Chondrocyte (in vitro differentiated cells): Measurements from ENCODE around the gene TSPO2. TPM values are rescaled to one million over a fixed set of nuclear protein-coding genes. Genes with fewer than 3 reads are reported as not detected.

Source experiments
- DNase-seq: peaks from one replicate; pipeline ENCODE4 v3.0.0; 2021; ENCODE audit warnings: mixed read lengths, low spot score
- H3K27ac Mint-ChIP-seq: one replicate; pipeline ENCODE4 v1.8.0; 2021; ENCODE audit warnings: mild to moderate bottlenecking, moderate library complexity, mixed read lengths; ENCODE audit not compliant: unreplicated experiment
- H3K27me3 Mint-ChIP-seq: 2 replicates; pipeline ENCODE4 v1.8.0; 2021; ENCODE audit warnings: low read depth, mixed read lengths
- H3K36me3 Mint-ChIP-seq: 2 replicates; pipeline ENCODE4 v1.8.0; 2021; ENCODE audit warnings: low read depth, mixed read lengths
- H3K4me1 Mint-ChIP-seq: 2 replicates; pipeline ENCODE4 v1.8.0; 2021; ENCODE audit warnings: low read depth, mild to moderate bottlenecking, mixed read lengths
- H3K4me3 Mint-ChIP-seq: one replicate; pipeline ENCODE4 v1.8.0; 2021; ENCODE audit warnings: mild to moderate bottlenecking, moderate library complexity, mixed read lengths; ENCODE audit not compliant: unreplicated experiment
- H3K9me3 Mint-ChIP-seq: 2 replicates; pipeline ENCODE4 v1.8.0; 2021; ENCODE audit warnings: low read depth, mixed read lengths
- CTCF ChIP-seq: fragments of 200-600 bp; sonication (generic); IDR thresholded peaks from 2 replicates; pipeline ENCODE4 v1.5.0; 2021; ENCODE audit warnings: antibody characterized with exemption, mild to moderate bottlenecking, moderate library complexity
- total RNA-seq: library from RNA; stranded (reverse); gene quantifications from 3 replicates; pipeline ENCODE4 v1.2.1, GENCODE V29; 2021

Gene TSPO2
- total RNA-seq, 1 donor from 2014 or later = not detected

GRCh38 chr6:41051873-41052272 lies 9.6 kb downstream of the TSPO2 start:
- TF ChIP-seq CTCF = no peak
- no peak overlapping the region for H3K4me3 Mint-ChIP-seq

GRCh38 chr6:41053041-41053440 lies 10.8 kb downstream of the TSPO2 start, which contains the start of gene APOBEC2:
APOBEC2 (plus strand) TSS chr6:41053202; CDS start chr6:41053348, 146 bp downstream.
- Mint-ChIP-seq H3K4me1 (peaks cover 33% of the 10 kb centered on the region), H3K36me3 (no peaks in the 10 kb centered on the region), H3K9me3 (no peaks in the 10 kb centered on the region), H3K27ac (no peak within 1 kb of the TSS), H3K4me3 (no peak within 1 kb of the TSS), H3K27me3 (no peaks in the 10 kb centered on the region)
- DNase-seq = no peak
- no peak for TF ChIP-seq CTCF

More at GRCh38 chr6:41051873-41052272, 9.6 kb downstream of the TSPO2 start:
- Mint-ChIP-seq H3K4me1 (peaks cover 33% of the 10 kb centered on the region), H3K27ac (no peak overlapping the region), H3K27me3 (peaks cover 4% of the 10 kb centered on the region), H3K9me3 (no peaks in the 10 kb centered on the region), H3K36me3 (no peaks in the 10 kb centered on the region)
- no peak for DNase-seq

GRCh38 chr6:41054511-41054910 lies 12.2 kb downstream of the TSPO2 start:
- Mint-ChIP-seq H3K36me3 (no peaks in the 10 kb centered on the region), H3K4me3 (no peak overlapping the region), H3K4me1 (peaks cover 28% of the 10 kb centered on the region), H3K27me3 (no peaks in the 10 kb centered on the region), H3K9me3 (no peaks in the 10 kb centered on the region), H3K27ac (no peak overlapping the region)
- TF ChIP-seq CTCF = no peak
- DNase-seq = no peak

- no peak for DNase-seq
- H3K4me1 Mint-ChIP-seq = peaks cover 28% of the 10 kb centered on the region
- H3K4me3 Mint-ChIP-seq = no peak overlapping the region
- H3K27ac Mint-ChIP-seq = no peak overlapping the region
- no peak for TF ChIP-seq CTCF
- H3K36me3 Mint-ChIP-seq = no peaks in the 10 kb centered on the region
- no peaks in the 10 kb centered on the region for H3K27me3 Mint-ChIP-seq
- H3K9me3 Mint-ChIP-seq = no peaks in the 10 kb centered on the region
These were observed 12.9 kb downstream of the TSPO2 start for GRCh38 chr6:41055149-41055548.

GRCh38 chr6:41056768-41057490 lies 14.7 kb downstream of the TSPO2 start:
- no peak for TF ChIP-seq CTCF
- Mint-ChIP-seq H3K9me3 (no peaks in the 10 kb centered on the region), H3K27ac (no peak overlapping the region), H3K4me3 (no peak overlapping the region), H3K4me1 (peaks cover 26% of the 10 kb centered on the region), H3K36me3 (no peaks in the 10 kb centered on the region), H3K27me3 (no peaks in the 10 kb centered on the region)
- DNase-seq = no peak
